HUES6 (cell line): ENCODE results near the gene JHY.
A peak's percentile ranks its signal among the peaks of the same experiment; 100 is the strongest.

Source experiments
- H3K27ac ChIP-seq: 2 replicates; pipeline ENCODE4 v1.7.0; 2013; ENCODE audit warnings: low read depth, mild to moderate bottlenecking, low read length, inconsistent platforms
- H3K27me3 ChIP-seq: 2 replicates; pipeline ENCODE4 v1.6.1; 2013; ENCODE audit warnings: low read length; ENCODE audit not compliant: control insufficient read depth, insufficient read depth
- H3K36me3 ChIP-seq: 2 replicates; pipeline ENCODE4 v1.6.1; 2013; ENCODE audit warnings: low read length; ENCODE audit not compliant: control insufficient read depth, insufficient read depth
- H3K4me1 ChIP-seq: 2 replicates; pipeline ENCODE4 v1.6.1; 2013; ENCODE audit warnings: low read length; ENCODE audit not compliant: control insufficient read depth, insufficient read depth
- H3K4me3 ChIP-seq: 2 replicates; pipeline ENCODE4 v1.5.1; 2013; ENCODE audit warnings: low read depth, low read length
- H3K9ac ChIP-seq: one replicate; pipeline ENCODE4 v1.6.1; 2013; ENCODE audit warnings: mild to moderate bottlenecking, low read length
- H3K9me3 ChIP-seq: 2 replicates; pipeline ENCODE4 v1.6.1; 2013; ENCODE audit warnings: low read depth, low read length; ENCODE audit not compliant: control insufficient read depth, insufficient read depth

JHY gene

DNA sequence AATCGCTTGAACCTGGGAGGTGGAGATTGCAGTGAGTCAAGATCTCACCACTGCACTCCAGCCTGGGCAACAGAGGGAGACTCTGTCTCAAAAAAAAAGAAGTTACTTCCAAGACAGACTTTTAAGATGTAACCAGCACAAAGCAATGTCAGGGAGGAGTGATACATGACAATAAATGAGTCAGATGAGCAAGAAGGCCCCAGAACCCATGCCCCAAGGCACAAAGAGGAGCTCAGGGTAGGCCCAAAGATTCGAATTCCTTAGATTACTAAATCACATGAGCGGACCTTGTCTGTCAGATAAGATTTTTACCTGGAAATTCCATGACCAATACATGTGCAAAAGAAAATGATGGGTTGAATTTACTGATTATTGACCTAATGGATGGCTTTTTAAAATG lies 10.5 kb upstream of the JHY start:
- Histone ChIP-seq H3K27me3 (no peaks in the 10 kb centered on the region), H3K27ac (no peak overlapping the region), H3K9me3 (no peaks in the 10 kb centered on the region), H3K4me3 (no peak overlapping the region), H3K4me1 (peaks cover 6% of the 10 kb centered on the region; the same call in 1 of the 2 replicates), H3K36me3 (no peaks in the 10 kb centered on the region), H3K9ac (no peak overlapping the region)

DNA sequence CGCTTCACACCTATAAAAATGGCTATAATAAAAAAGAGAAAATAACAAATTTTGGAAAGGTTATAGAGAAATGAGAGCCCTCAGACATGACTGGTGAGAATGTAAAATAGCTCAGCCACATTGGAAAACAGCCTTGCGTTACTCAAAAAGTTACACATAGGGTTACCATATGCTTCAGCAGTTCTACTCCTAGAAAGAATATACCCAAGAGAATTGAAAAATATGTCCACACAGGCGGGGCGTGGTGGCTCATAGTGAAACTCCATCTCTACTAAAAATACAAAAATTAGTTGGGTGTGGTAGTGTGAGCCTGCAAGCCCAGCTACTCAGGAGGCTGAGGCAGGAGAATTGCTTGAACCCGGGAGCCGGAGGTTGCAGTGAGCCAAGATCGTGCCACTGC lies 7.6 kb upstream of the JHY start:
- Histone ChIP-seq H3K9me3 (no peaks in the 10 kb centered on the region), H3K36me3 (no peaks in the 10 kb centered on the region), H3K4me3 (no peak overlapping the region), H3K9ac (no peak overlapping the region), H3K27me3 (no peaks in the 10 kb centered on the region), H3K27ac (no peak overlapping the region), H3K4me1 (peaks cover 15% of the 10 kb centered on the region)

DNA sequence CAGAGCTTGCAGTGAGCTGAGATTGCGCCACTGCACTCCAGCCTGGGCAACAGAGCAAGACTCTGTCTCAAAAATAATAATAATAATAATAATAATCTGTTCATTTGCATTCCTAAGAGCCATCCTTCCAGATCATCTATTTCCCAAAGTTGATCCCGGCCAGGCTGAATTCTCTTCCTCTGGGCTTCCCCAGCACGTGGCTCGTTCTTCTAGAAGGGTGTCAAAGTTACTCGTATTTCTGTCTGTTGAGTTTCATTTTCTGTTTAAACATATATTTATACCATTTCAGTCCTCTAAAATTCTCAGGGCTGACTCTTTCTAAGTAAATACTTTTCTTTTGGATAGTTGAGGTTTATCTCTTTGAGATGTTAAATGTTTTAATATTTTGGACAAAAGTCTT lies 4.8 kb upstream of the JHY start:
- Histone ChIP-seq H3K36me3 (no peaks in the 10 kb centered on the region), H3K27me3 (peaks cover 13% of the 10 kb centered on the region), H3K27ac (no peak overlapping the region), H3K9ac (no peak overlapping the region), H3K4me3 (no peak overlapping the region), H3K4me1 (peaks cover 13% of the 10 kb centered on the region), H3K9me3 (no peaks in the 10 kb centered on the region)

DNA sequence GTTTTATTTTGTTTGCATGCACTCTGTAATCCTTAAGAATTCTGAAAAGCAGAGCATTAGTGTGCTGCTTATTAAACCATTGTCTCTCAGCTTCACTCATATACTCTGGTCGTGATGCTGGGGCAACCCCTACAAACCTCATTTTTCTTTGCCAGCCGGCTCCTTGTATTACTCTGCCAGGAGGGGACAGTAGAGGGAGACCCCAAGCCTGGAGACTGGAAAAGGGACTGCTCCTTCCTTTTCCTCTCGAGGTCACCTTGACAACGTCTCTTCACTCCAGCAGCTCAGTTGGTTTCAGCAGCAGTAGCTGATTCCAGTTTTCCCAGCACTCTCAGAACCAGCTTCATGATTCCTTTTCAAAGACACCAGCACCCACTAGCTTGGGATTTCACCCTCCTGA lies 2.8 kb upstream of the JHY start:
- Histone ChIP-seq H3K27ac (no peak overlapping the region), H3K27me3 (peaks cover 13% of the 10 kb centered on the region), H3K9ac (no peak overlapping the region), H3K9me3 (no peaks in the 10 kb centered on the region), H3K36me3 (no peaks in the 10 kb centered on the region), H3K4me3 (no peak overlapping the region), H3K4me1 (peaks cover 28% of the 10 kb centered on the region)

DNA sequence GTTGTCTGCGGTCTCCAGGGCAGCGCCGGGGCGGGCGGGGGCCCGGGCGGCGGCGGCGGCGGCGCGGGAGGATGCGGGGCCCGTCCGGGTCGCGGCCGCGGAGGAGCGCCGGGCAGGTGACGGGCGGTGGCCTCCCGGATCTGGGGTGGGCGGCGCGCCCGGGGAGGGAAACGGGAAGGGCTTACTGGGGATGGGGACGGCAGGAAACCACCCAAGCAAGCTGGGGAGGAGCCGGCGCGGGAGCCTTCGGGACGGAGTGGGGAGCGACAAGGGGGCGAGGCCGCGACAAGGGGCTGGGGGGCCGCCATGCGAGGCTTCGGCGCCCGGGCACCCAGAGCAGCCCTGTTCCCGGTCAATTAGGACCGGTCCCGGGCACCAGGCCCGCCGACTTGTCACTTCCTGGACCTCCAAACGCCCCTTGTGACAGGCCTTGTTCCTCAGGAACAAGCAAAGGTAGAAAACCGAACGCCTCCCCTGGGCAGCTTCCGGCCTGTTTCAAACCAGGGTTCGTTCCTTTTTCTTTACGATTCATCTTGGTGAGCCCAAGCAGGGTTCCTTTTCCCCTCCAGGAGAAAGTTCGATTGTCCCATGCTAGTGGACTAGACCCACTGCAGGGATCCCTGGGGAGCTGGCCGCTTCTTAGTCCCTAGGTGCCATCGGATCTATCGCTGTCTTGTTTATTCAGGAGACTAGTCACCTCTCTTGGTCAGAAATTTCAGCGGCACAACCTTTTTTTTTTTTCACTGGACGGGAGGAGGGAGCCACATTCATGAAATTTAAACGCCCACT lies 492 bp downstream of the JHY start:
- Histone ChIP-seq H3K27me3 (peaks cover 13% of the 10 kb centered on the region), H3K4me3 (peak overlapping the region; percentile 80), H3K4me1 (peaks cover 28% of the 10 kb centered on the region), H3K9ac (peak overlapping the region; percentile 60), H3K9me3 (no peaks in the 10 kb centered on the region), H3K36me3 (no peaks in the 10 kb centered on the region), H3K27ac (peak overlapping the region; percentile 27; the same call in 1 of the 2 replicates)

DNA sequence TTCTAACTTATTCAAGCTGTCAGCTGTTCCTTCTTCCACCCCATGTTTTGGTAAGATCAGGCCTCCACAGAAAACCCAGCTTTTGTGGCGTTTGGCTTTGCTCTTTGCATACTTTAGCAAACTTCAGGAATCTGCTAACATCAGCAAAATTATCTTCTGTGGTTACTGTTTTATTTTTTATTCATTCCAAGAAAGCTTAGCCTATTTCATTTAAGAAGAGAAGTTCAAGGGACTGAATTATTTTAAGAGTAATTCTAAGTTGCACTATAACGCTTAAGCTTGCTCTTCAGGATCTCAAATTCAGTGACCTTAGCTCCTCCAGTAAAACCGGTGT lies 1.1 kb downstream of the JHY start:
- H3K9ac ChIP-seq: peak overlapping the region; percentile 60
- no peaks in the 10 kb centered on the region for H3K9me3 ChIP-seq
- H3K27me3 ChIP-seq: peaks cover 13% of the 10 kb centered on the region
- peaks cover 28% of the 10 kb centered on the region for H3K4me1 ChIP-seq
- H3K4me3 ChIP-seq: peak overlapping the region; percentile 80
- no peaks in the 10 kb centered on the region for H3K36me3 ChIP-seq
- H3K27ac ChIP-seq: no peak overlapping the region

DNA sequence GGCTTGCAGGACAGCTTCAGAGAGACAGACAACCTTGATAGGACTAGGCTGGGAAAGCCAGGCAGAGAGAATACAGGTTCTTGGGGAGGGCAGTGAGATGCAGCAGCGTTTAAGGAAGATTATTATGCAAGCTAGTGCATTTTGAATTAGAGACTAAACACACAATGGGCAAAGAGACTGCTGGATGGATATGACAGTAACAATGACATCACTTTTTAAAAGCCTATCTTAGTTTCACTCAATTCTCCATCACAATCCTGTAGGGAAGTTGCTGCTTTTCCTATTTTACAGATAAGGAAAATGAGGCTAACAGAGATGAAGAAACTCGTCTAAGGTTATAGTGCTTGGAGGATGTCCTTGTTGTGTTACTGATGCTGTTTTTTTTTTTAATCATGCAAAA lies 5.6 kb downstream of the JHY start:
- Histone ChIP-seq H3K9ac (no peak overlapping the region), H3K36me3 (no peaks in the 10 kb centered on the region), H3K4me1 (peaks cover 16% of the 10 kb centered on the region), H3K9me3 (no peaks in the 10 kb centered on the region), H3K4me3 (no peak overlapping the region), H3K27ac (no peak overlapping the region), H3K27me3 (no peaks in the 10 kb centered on the region)

DNA sequence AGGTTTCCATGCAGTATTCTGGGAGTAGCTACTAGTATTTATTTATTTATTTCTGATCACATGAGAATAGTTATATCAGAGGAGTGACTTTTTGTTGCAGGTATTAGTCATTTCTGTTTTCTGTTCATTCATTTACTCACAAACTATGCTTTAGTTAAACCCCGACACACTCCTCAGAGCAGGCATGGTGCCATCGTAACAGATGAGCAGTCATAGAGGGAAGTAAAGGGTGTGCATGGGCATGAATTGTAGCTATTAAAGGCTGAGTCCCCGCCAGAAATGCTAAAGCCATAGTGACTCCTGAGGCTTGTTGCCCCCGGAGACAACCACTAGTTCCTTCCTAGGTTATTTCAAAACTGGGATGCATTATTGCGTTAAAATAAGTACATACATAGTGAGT lies 10.6 kb downstream of the JHY start:
- Histone ChIP-seq H3K36me3 (no peaks in the 10 kb centered on the region), H3K9ac (no peak overlapping the region), H3K4me1 (no peaks in the 10 kb centered on the region), H3K27me3 (no peaks in the 10 kb centered on the region), H3K9me3 (no peaks in the 10 kb centered on the region), H3K27ac (no peak overlapping the region), H3K4me3 (no peak overlapping the region)

DNA sequence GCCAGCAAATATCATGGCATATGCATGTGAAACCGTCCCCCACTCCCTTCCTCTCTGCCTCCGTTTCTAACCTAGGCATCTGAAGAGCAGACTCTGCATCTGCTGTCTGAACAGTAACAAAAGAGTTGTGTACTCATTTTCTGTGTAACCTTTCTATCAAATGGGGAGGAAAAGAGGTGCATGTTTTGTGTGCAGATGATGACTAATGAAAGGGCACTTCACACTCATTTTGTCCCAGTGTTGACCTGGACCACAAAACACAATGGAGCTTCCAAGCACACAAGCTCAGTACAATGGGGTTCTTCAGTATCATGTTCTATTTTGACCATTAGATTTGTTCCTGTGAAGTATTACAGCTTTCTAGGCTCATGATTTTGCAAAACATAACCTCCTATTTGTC lies 13.0 kb downstream of the JHY start:
- Histone ChIP-seq H3K27me3 (no peaks in the 10 kb centered on the region), H3K36me3 (no peaks in the 10 kb centered on the region), H3K4me3 (no peak overlapping the region), H3K9ac (no peak overlapping the region), H3K9me3 (no peaks in the 10 kb centered on the region), H3K4me1 (no peaks in the 10 kb centered on the region; the same call in 1 of the 2 replicates), H3K27ac (no peak overlapping the region)

DNA sequence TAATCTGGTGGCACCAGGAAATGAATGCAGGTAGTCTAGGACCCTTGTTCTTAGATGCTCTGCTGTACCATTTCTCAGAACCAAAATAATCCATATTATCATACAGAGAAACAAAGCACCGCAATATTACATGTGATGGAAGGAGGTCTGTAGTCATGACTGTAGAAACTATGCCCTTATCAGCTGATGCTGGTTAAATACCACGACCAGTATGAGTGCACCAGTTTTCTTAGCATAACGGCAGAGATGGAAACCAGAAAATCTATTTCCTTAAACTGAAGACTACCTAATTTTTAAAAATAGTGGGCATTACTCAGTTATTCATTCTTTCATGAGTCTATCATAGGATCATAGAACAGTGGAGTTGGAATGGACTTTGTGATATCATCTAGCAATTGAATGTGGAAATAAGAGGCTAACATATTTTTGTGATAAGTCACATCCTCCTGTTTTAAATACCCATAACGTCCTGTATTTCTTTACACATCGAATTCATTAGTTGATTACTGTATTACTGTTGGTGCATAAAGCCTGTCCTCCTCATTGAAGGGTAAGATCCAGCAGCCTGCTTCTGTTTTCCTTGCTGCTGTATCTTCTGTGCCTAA lies 15.1 kb downstream of the JHY start:
- no peaks in the 10 kb centered on the region for H3K27me3 ChIP-seq
- H3K9ac ChIP-seq: no peak overlapping the region
- H3K4me1 ChIP-seq: no peaks in the 10 kb centered on the region; the same call in 1 of the 2 replicates
- H3K4me3 ChIP-seq: no peak overlapping the region
- H3K9me3 ChIP-seq: no peaks in the 10 kb centered on the region
- H3K27ac ChIP-seq: no peak overlapping the region
- H3K36me3 ChIP-seq: no peaks in the 10 kb centered on the region

DNA sequence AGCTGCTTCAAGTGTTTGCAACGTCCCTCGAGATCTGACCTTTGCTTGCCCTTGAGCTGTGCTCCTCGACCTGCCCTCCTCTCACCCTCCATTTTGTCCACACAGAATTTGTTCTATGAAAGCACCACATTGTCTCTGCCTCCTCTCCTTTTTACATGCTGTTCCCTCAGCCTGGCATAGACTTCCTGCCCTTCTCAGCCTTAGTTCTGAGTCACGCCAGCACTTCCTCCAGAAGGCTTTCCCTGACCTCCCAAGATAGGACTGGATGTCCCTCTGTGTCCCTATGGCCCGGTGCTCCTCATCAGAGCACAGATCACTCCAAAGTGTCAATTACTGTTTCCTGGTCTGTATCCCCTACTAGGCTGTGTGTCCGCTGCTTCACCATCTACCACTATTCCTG lies 16.2 kb downstream of the JHY start:
- H3K36me3 ChIP-seq: no peaks in the 10 kb centered on the region
- no peaks in the 10 kb centered on the region for H3K27me3 ChIP-seq
- H3K9ac ChIP-seq: no peak overlapping the region
- no peaks in the 10 kb centered on the region for H3K9me3 ChIP-seq
- H3K4me1 ChIP-seq: peaks cover under 1% of the 10 kb centered on the region
- no peak overlapping the region for H3K4me3 ChIP-seq
- H3K27ac ChIP-seq: no peak overlapping the region
